Upper lobe of left lung (tissue), 4 donors: ENCODE measurements around the gene MS4A6A.

Source experiments
- EP300 ChIP-seq, 4 donors: sonication (generic); formaldehyde crosslinking; IDR thresholded peaks; one replicate each; pipeline ENCODE4 v1.5.1; 2017; ENCODE audit warnings: antibody characterized with exemption in 4 of 4, control low read depth in 2 of 4
- TF ChIP-seq, protein P1 (sequence below), 6 experiments: fragments of 450-650 bp in 4 of 6; fragments of 200-600 bp in 2 of 6; sonication (generic) in 2 of 6; IDR thresholded peaks; one replicate each; pipeline ENCODE4 v1.5.1; 2016 to 2019; ENCODE audit warnings: antibody characterized with exemption in 6 of 6

DNA sequence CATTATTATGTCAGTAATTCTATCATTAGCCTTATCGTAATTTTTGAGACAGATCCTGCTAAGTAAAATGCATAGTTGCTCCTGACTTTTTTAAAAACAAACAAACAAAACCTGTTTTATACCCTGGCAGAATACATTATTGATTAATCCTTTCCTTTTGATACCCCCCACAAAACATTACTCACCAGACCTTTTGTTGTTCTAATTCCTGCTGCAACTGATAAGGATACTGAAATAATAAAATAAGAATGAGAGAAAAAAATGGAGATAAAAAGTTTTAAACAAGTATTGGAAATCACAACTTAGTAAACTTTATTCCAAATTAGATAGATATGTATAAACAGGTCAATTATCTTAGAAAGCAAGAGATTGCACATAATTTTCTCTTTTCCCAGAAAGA is 31.5 kb upstream of the MS4A6A start:
- TF ChIP-seq, protein P1, sequence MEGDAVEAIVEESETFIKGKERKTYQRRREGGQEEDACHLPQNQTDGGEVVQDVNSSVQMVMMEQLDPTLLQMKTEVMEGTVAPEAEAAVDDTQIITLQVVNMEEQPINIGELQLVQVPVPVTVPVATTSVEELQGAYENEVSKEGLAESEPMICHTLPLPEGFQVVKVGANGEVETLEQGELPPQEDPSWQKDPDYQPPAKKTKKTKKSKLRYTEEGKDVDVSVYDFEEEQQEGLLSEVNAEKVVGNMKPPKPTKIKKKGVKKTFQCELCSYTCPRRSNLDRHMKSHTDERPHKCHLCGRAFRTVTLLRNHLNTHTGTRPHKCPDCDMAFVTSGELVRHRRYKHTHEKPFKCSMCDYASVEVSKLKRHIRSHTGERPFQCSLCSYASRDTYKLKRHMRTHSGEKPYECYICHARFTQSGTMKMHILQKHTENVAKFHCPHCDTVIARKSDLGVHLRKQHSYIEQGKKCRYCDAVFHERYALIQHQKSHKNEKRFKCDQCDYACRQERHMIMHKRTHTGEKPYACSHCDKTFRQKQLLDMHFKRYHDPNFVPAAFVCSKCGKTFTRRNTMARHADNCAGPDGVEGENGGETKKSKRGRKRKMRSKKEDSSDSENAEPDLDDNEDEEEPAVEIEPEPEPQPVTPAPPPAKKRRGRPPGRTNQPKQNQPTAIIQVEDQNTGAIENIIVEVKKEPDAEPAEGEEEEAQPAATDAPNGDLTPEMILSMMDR (IDR thresholded peaks at IDR 0.05) = no peak
- TF ChIP-seq EP300 (IDR thresholded peaks at IDR 0.05) = no peak
